Measurements from ENCODE around the gene CMTM1. TPM values are rescaled to one million over a fixed set of nuclear protein-coding genes. Genes with fewer than 3 reads are reported as not detected.
"Not testable (repeated sequence)": the region's sequence is repeated elsewhere in the genome, so short reads cannot be mapped to it uniquely, and the experiment has no call there.

CMTM1 gene
- total and polyA plus RNA-seq, 2 experiments from 2014 or later, result 1.4 to 1.9 TPM

- not testable (repeated sequence) for ATAC-seq; H3K27me3 ChIP-seq (ENCODE audit: insufficient read depth); H3K9me3 Mint-ChIP-seq; H3K79me2 ChIP-seq (replicated peaks; ENCODE audit: insufficient read depth); H3K27ac ChIP-seq (ENCODE audit: low read depth); H3K4me3 ChIP-seq; H3F3A ChIP-seq (replicated peaks; ENCODE audit: low read depth); H4K20me1 ChIP-seq (replicated peaks; ENCODE audit: insufficient read depth); H3K4me3 Mint-ChIP-seq; H2AFZ ChIP-seq; H3K36me3 ChIP-seq (ENCODE audit: insufficient read depth); H3K27me3 Mint-ChIP-seq (ENCODE audit: insufficient read depth, low read depth, poor library complexity); H3K27ac Mint-ChIP-seq; H3K9me2 ChIP-seq (ENCODE audit: insufficient read depth); H3K4me1 ChIP-seq (ENCODE audit: insufficient read depth); H3K4me1 Mint-ChIP-seq; H3K36me3 Mint-ChIP-seq (ENCODE audit: low read depth); DNase-seq (ENCODE audit: low spot score); H3K4me2 ChIP-seq
Observed at GRCh38 chr16:66596559-66596958, 30.3 kb downstream of the CMTM1 start.

- H3K9me2 ChIP-seq (ENCODE audit: insufficient read depth), result no peaks in the 10 kb centered on the region
- H3K9me3 Mint-ChIP-seq, result peaks cover 10% of the 10 kb centered on the region
- no peaks in the 10 kb centered on the region for H3K4me1 Mint-ChIP-seq
- H3K4me2 ChIP-seq, result no peak overlapping the region
- H2AFZ ChIP-seq, result no peak overlapping the region
- TF ChIP-seq STAT1 (IDR thresholded peaks at IDR 0.05; ENCODE audit: unreplicated experiment), result no peak
- no peak for TF ChIP-seq POLR2AphosphoS5 (IDR thresholded peaks at IDR 0.05; ENCODE audit: low read depth)
- no peak for TF ChIP-seq NANOG (IDR thresholded peaks at IDR 0.05; ENCODE audit: borderline replicate concordance)
- no peak for TF ChIP-seq JUNB (IDR thresholded peaks at IDR 0.05; ENCODE audit: unreplicated experiment)
- no peak for TF ChIP-seq ZNF462 (CRISPR knock-in tag; IDR thresholded peaks at IDR 0.05)
- no peak for TF ChIP-seq CTCF (conservative IDR thresholded peaks at IDR 0.05; ENCODE audit: low read depth in 2 of 2)
- no peak for TF ChIP-seq ZNF114 (CRISPR knock-in tag; IDR thresholded peaks at IDR 0.05)
- no peak for TF ChIP-seq EZH2 (IDR thresholded peaks at IDR 0.05; ENCODE audit: low read depth, unreplicated experiment)
- TF ChIP-seq EZH2phosphoT487 (IDR thresholded peaks at IDR 0.05; ENCODE audit: unreplicated experiment), result no peak
- TF ChIP-seq REST (IDR thresholded peaks at IDR 0.05; ENCODE audit: unreplicated experiment), result no peak
- no peaks in the 10 kb centered on the region for H3F3A ChIP-seq (replicated peaks; ENCODE audit: low read depth)
- no peaks in the 10 kb centered on the region for H3K79me2 ChIP-seq (replicated peaks; ENCODE audit: insufficient read depth)
- H3K4me3 ChIP-seq, result no peak overlapping the region
- no peaks in the 10 kb centered on the region for H3K4me1 ChIP-seq (ENCODE audit: insufficient read depth)
- H3K27ac Mint-ChIP-seq, result no peak overlapping the region
- no peaks in the 10 kb centered on the region for H4K20me1 ChIP-seq (replicated peaks; ENCODE audit: insufficient read depth)
- H3K27me3 Mint-ChIP-seq (ENCODE audit: insufficient read depth, low read depth, poor library complexity), result peaks cover 9% of the 10 kb centered on the region
- H3K4me3 Mint-ChIP-seq, result no peak overlapping the region
- H3K36me3 ChIP-seq (ENCODE audit: insufficient read depth), result no peaks in the 10 kb centered on the region
- DNase-seq (ENCODE audit: low spot score), result no peak
- no peak overlapping the region for H3K27ac ChIP-seq (ENCODE audit: low read depth)
- no peak for ATAC-seq
- H3K27me3 ChIP-seq (ENCODE audit: insufficient read depth), result no peaks in the 10 kb centered on the region
- peaks cover 6% of the 10 kb centered on the region; the same call in 2 of the 3 replicates for H3K36me3 Mint-ChIP-seq (ENCODE audit: low read depth)
Observed at GRCh38 chr16:66596986-66597848, 31.0 kb downstream of the CMTM1 start.
